Glomerular visceral epithelial cell (primary cell): Measurements from ENCODE around the gene AUH.
A peak's percentile ranks its signal among the peaks of the same experiment; 100 is the strongest.

ENCODE experiments used
- DNase-seq: peaks from one replicate; pipeline ENCODE4 v3.0.0-alpha.2; 2016; ENCODE audit errors: extremely low spot score

Gene AUH

DNA sequence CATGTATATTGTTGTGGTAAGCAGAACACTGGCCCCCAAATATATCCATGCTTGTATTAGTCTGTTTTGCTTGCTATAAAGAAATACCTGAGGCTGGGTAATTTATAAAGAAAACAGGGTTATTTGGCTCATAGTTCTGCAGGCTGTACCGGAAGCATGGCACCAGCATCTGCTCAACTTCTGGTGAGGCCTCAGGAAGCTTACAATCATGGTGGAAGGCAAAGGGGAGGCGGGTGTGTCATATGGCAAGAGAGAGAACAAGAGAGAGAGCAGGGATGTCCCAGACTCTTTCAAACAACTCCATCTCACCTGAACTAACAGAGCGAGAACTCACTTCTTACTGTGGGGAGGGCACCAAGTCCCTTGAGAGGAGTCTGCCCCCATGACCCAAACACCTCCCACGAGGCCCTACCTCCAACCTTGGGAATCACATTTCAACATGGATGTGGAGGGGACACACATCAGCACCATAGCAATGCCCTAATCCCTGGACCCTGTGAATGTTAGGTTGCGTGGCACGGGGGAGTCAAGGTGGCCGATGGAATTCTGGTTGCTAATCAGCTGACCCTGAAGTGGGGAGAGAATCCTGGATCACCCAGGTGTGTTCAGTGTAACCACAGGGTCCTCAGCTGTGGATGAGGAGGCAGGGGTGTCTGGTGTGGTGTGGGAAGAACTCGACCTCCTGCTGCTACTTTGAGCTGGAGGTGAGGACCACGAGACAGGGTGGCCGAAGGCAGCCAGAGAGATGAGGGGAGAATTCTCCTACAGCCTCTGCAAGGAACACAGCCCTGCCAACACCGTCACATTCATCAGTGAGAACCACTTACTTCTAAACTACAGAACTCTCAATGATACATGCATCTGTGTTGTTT is 172.8 kb downstream of the AUH start:
- no peak for DNase-seq

DNA sequence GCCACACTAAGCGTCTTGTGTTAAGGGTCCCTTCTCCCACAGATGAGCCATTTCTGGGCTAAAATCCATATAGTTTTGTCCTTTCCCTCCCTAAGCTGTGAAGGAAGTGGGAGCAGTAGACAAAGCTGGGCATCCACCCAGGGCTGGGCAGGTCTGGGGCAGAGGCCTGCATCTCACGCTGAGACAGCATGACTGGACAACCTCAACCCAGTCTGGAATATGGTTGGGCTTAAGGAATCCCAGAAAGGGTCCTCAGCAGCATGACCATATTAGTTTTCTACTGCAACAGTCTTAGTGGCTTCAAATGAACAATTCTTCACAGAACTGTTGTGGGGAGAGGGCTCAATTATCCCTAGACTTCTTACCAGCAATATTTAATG is 173.8 kb downstream of the AUH start:
- no peak for DNase-seq

- no peak for DNase-seq
These were observed 174.3 kb downstream of the AUH start for GRCh38 chr9:91187311-91187964.

- DNase-seq, result peak; percentile 47
These were observed 175.0 kb downstream of the AUH start for GRCh38 chr9:91186632-91187108.

DNA sequence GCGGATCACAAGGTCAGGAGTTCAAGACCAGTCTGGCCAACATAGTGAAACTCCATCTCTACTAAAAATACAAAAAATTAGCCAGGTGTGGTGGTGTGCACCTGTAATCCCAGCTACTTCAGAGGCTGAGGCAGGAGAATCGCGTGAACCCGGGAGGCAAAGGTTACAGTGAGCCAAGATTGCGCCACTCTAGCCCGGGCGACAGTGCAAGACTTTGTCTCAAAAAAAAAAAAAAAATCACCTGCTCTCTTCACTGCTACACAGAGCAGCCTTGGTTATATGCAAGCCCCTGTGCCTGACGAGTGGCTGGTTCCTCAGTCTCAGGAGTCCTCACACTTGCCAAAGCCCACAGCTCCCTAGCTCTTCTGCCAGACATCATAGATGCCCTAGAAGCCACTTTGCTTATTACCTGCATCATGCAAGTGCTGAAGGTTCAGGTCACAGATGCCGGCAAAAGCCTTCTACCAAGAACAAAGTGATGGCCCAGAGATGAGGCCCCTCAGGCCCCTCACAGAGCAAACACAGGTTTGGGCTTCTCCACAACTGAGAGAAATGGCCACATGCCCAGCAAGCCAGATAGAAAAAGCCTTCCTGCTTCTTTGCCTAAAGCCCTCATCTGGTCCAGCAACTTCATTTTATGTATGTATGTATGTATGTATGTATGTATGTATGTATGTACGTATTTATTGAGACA is 176.4 kb downstream of the AUH start:
- no peak for DNase-seq

DNA sequence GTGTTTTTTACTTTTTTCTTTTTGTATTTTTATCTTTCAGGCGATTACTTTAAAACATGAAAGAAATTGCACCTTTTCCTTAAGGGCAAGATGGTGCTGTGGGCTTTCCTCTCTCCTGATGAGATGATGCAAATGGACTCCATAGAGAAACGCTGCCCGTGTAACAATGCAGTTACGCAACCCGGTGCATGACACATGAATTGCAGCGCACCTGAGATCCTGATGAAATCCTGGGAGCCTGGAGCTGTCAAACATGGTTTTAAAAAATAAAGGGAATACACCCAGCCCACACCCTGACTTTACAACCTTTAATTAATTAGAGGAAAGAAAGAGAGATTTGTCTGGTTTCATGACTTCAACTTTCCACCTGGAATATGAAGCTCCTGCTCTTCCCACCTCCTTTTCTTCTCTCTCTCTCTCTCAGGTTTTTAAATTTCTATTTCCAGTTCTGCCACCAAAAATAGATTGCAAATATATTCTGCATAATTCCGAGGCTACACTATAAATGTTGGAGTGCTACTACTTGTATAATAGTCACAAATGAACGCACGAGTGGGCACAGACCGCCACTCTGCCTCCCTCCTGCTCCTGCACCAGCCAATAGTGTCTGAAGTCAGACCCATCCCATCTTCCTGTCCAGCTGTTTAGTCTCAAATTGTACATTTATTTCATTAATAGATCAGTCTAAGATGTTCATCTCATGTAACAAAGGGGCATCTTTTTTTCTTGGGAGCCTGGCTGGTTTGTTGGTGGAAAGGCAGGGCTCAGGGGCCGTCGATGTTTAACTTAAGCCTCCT is 179.1 kb downstream of the AUH start:
- DNase-seq, result no peak

DNA sequence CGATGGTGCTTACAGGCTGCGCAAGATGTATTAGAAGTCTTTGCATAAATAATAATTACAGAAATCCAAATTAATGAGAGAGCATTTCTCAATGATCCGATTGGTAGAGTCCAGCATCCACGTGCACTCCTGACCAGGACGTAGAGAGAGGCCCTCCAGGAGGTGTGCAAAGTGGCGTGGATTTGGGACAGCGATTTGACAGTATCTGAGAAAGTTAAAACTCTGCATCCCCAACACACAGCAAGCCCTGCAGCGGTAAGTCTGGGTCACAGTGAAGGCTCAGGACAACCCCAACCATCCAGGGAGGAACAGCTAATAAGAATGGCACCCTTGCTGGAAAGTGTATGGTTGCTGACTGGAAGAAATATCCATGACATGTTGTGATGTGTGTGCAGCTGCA is 180.2 kb downstream of the AUH start:
- no peak for DNase-seq

GRCh38 chr9:91180930-91181268 is 180.8 kb downstream of the AUH start:
- DNase-seq, result no peak

- no peak for DNase-seq
These were observed 181.3 kb downstream of the AUH start for GRCh38 chr9:91180240-91180929.

GRCh38 chr9:91179237-91180138 is 182.2 kb downstream of the AUH start:
- DNase-seq, result peak; percentile 38

DNA sequence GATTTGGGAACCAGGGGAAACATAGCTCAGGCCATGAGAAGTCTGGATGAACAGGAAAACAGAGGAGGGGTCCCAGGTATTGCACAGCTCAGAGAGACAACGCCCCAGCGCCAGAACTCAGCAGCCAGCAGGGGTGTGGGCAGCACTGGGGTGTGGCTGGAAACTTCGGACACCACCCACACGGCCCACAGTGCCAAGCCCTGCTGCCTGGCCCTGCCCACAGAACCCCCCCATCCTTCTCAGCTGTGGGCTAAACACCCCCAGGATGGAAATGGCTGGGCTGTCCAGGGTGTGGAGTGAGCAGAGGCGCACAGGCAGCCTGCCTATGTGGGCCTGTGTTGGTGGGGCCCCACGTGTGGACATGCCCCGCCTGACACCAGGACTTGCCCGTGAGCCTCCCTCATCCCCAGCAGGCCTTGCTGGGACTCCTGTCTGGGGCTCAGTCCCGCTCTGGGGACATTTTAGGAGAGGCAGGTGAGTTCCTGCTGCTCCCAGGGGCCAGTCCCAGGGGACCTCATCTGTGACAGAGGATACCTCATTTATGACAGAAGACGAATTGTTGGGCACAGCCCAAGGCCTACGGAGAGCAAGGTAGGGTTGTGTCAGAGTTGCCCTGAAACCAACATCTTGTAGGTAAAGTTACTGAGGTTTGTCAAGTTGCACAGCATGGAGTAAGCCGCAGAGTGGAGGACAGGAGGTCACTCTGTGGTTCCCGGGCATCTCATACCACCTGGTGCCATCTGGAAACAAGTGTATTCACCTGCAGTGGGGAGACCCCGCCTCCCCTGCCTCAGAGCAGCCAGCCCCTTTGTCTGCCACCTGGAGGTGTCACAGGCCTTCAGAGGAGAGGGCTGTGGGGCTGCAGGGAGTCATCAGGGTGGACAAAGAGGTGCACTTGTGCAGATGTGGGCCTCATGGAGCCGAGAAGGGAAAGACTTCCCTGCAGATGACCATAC is 183.2 kb downstream of the AUH start:
- DNase-seq, result no peak

- no peak for DNase-seq
These were observed 183.9 kb downstream of the AUH start for GRCh38 chr9:91177661-91178280.

DNA sequence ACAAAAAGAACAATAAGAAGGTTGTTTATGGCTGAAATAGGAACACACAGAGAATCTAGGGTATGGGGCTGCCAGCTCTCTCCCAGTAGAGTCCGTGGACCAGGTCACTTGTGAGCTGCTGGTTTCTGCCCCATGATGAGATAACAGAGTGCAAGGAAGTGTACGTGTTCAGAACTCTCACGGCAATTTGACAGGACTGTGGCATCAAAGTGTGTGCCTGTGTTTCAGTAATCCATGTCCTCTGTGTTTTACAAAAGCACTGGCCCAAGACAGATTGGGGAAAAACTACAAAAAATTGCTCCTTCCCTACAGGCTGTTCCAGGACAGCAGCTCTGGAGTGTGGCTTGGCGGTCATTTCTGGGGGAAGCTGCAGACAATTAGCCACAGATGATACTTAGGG is 184.6 kb downstream of the AUH start:
- DNase-seq, result no peak

- DNase-seq, result no peak
These were observed 185.3 kb downstream of the AUH start for GRCh38 chr9:91176426-91176825.

DNA sequence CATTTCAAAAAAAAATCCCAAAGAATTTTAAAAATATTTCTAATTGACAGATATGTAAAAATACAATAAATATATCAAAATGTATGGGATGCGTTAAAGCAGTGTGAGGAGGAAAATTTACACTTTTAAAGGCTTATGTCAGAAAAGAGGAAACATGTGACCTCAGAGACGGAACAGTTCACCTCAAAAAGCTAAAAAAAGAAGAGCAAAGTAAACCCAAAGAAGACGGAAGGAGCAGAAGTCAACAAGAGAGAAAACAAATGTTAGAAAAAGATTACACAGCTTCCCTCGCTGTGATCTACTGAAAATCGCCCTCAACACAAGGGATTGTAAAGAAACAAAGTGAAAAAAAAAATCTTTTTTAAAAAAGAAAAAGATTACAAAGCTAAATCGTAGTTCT is 186.9 kb downstream of the AUH start:
- DNase-seq, result no peak

GRCh38 chr9:91172329-91172728 is 189.4 kb downstream of the AUH start:
- DNase-seq, result no peak

DNA sequence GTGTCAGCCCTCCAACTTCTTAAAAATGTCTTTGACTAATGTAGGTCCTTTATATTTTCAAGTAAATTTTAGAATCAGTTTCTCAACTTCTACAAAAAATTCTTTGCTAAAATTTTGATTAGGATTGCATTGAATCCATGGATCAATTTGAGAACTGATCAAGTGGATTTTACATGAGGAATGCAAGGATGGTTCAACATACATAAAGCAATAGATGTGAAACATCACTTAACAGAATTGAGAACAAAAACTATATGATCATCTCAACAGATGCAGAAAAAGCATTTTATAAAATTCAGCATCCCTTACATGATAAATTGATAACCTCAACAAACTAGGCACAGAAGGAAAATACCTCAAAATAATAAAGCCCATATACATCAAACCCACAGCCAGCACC is 190.8 kb downstream of the AUH start:
- no peak for DNase-seq

DNA sequence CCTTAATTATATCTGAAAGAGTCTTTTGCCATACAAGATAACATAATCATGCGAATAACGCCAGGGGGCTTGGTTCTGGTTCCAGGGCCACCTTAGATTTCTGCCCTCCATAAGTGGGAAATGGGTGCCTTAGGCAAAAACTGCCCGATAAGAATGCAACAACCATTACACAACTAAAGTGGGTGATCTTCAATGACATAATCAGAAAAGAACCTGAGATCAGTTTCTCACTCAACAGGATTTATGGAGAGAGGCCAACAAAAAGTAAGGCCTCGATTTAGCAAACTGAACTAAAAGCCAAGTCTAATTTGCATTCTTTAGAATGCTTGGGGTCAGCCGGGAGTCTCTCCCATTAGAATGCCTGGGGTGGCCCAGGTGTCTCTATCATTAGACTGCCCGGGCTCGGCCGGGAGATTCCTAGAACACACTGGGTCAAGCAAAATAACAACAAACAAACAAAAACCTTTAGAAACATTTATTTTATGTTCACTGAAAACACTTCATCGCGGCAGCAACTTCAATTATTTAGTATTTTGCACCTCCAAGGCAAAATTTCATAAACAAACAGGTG is 194.8 kb downstream of the AUH start:
- no peak for DNase-seq
